IMR-90 (cell line): ENCODE data around the gene MTUS2.

ENCODE experiments used
- CEBPB ChIP-seq: IDR thresholded peaks from 2 replicates; pipeline ENCODE4 v1.6.1; 2012; ENCODE audit warnings: low read depth, low read length, improper control_type of control experiment
- CTCF ChIP-seq: conservative IDR thresholded peaks from 2 replicates; pipeline ENCODE4 v1.5.1; 2012; ENCODE audit warnings: mild to moderate bottlenecking, low read depth, low read length, improper control_type of control experiment

- no peak for TF ChIP-seq CTCF
- TF ChIP-seq CEBPB, result no peak
Measured at GRCh38 chr13:29131881-29132668, 311.9 kb downstream of the MTUS2 start.
